WTC11 (cell line): Measurements from ENCODE around the gene LRMDA. TPM values are rescaled to one million over a fixed set of nuclear protein-coding genes. Genes with fewer than 3 reads are reported as not detected.

Experiments used
- ATAC-seq: fragments of 200-7000 bp; cut with Tn5 transposase; 2 replicates; pipeline ENCODE4 v1.10.0; 2021; ENCODE audit warnings: mild to moderate bottlenecking, moderate library complexity
- CTCF ChIA-PET: fragments of 300-600 bp; sonication (Branson Sonifier 250); formaldehyde crosslinking; loops from one replicate; lab custom pipeline; 2021; ENCODE audit warnings: antibody characterized with exemption; lab: Charles Lee
- POLR2A ChIA-PET: fragments of 350-600 bp; sonication (Branson Sonifier 250); formaldehyde crosslinking; loops from one replicate; lab custom pipeline; 2021; ENCODE audit warnings: antibody characterized with exemption; lab: Charles Lee
- DNase-seq: peaks from one replicate; pipeline ENCODE4 v3.0.0; 2021; ENCODE audit warnings: low spot score
- H3K27ac Mint-ChIP-seq: 2 replicates; pipeline ENCODE4 v1.8.0; 2021; ENCODE audit warnings: mixed read lengths
- H3K27me3 Mint-ChIP-seq: 2 replicates; pipeline ENCODE4 v1.8.0; 2021; ENCODE audit warnings: low read depth, mild to moderate bottlenecking, moderate library complexity, mixed read lengths
- H3K36me3 Mint-ChIP-seq: 2 replicates; pipeline ENCODE4 v1.8.0; 2021; ENCODE audit warnings: mixed read lengths
- H3K4me1 Mint-ChIP-seq: 2 replicates; pipeline ENCODE4 v1.8.0; 2022; ENCODE audit warnings: mixed read lengths
- H3K4me3 Mint-ChIP-seq: 2 replicates; pipeline ENCODE4 v1.8.0; 2021; ENCODE audit warnings: mild to moderate bottlenecking, moderate library complexity, mixed read lengths
- H3K9me3 Mint-ChIP-seq: 2 replicates; pipeline ENCODE4 v1.8.0; 2021; ENCODE audit warnings: mixed read lengths
- ATF1 ChIP-seq: sonication (generic); formaldehyde crosslinking; IDR thresholded peaks from 2 replicates; pipeline ENCODE4 v1.8.1; 2023; ENCODE audit warnings: mild to moderate bottlenecking, moderate library complexity, missing genetic modification reagents
- CBFB ChIP-seq: sonication (generic); formaldehyde crosslinking; IDR thresholded peaks from 2 replicates; pipeline ENCODE4 v1.8.1; 2022; ENCODE audit warnings: mild to moderate bottlenecking, low read depth, missing genetic modification reagents
- CREM ChIP-seq: sonication (generic); formaldehyde crosslinking; IDR thresholded peaks from 2 replicates; pipeline ENCODE4 v1.8.1; 2022; ENCODE audit warnings: mild to moderate bottlenecking, missing genetic modification reagents, moderate library complexity
- E2F1 ChIP-seq: sonication (generic); formaldehyde crosslinking; IDR thresholded peaks from 2 replicates; pipeline ENCODE4 v1.8.0; 2022; ENCODE audit warnings: mild to moderate bottlenecking, missing genetic modification reagents
- ETV6 ChIP-seq: sonication (generic); formaldehyde crosslinking; IDR thresholded peaks from 2 replicates; pipeline ENCODE4 v1.8.1; 2022; ENCODE audit warnings: mild to moderate bottlenecking, missing genetic modification reagents
- FOXJ3 ChIP-seq: sonication (generic); formaldehyde crosslinking; IDR thresholded peaks from 2 replicates; pipeline ENCODE4 v1.9.0; 2021; ENCODE audit warnings: missing genetic modification reagents, mild to moderate bottlenecking, borderline replicate concordance
- GTF2I ChIP-seq: fragments of 250-450 bp; sonication (Bioruptor Pico); conservative IDR thresholded peaks from 2 replicates; pipeline ENCODE4 v1.4.0; 2021; ENCODE audit warnings: mild to moderate bottlenecking
- IRF2 ChIP-seq: sonication (generic); formaldehyde crosslinking; IDR thresholded peaks from 2 replicates; pipeline ENCODE4 v1.8.0; 2022; ENCODE audit warnings: low read depth, missing genetic modification reagents, borderline replicate concordance
- JAZF1 ChIP-seq: fragments of 250-450 bp; sonication (Bioruptor Pico); IDR thresholded peaks from 2 replicates; pipeline ENCODE4 v1.9.0; 2021; ENCODE audit warnings: moderate library complexity, mild to moderate bottlenecking, inconsistent platforms
- JUN ChIP-seq: sonication (generic); formaldehyde crosslinking; IDR thresholded peaks from 2 replicates; pipeline ENCODE4 v1.8.0; 2023; ENCODE audit warnings: mild to moderate bottlenecking, missing genetic modification reagents
- NFYB ChIP-seq: sonication (generic); formaldehyde crosslinking; conservative IDR thresholded peaks from 2 replicates; pipeline ENCODE4 v1.8.0; 2022; ENCODE audit warnings: low read depth, missing genetic modification reagents
- NR3C1 ChIP-seq: sonication (generic); formaldehyde crosslinking; conservative IDR thresholded peaks from 2 replicates; pipeline ENCODE4 v1.8.1; 2023; ENCODE audit warnings: low read depth, mild to moderate bottlenecking, missing genetic modification reagents
- RORB ChIP-seq: fragments of 250-450 bp; sonication (Bioruptor Pico); IDR thresholded peaks from 2 replicates; pipeline ENCODE4 v1.9.0; 2021; ENCODE audit warnings: mild to moderate bottlenecking
- SMAD3 ChIP-seq: sonication (generic); formaldehyde crosslinking; IDR thresholded peaks from 2 replicates; pipeline ENCODE4 v1.8.0; 2022; ENCODE audit warnings: missing genetic modification reagents, mild to moderate bottlenecking, borderline replicate concordance
- SOX15 ChIP-seq: fragments of 250-450 bp; sonication (Bioruptor Pico); IDR thresholded peaks from 2 replicates; pipeline ENCODE4 v1.9.0; 2021; ENCODE audit warnings: mild to moderate bottlenecking
- STAT6 ChIP-seq: sonication (generic); formaldehyde crosslinking; conservative IDR thresholded peaks from 2 replicates; pipeline ENCODE4 v1.8.1; 2023; ENCODE audit warnings: mild to moderate bottlenecking, low read depth, missing genetic modification reagents, moderate library complexity
- TEAD1 ChIP-seq: sonication (generic); formaldehyde crosslinking; IDR thresholded peaks from 2 replicates; pipeline ENCODE4 v1.8.0; 2022; ENCODE audit warnings: mild to moderate bottlenecking, missing genetic modification reagents
- TEAD4 ChIP-seq: sonication (generic); formaldehyde crosslinking; IDR thresholded peaks from 2 replicates; pipeline ENCODE4 v1.8.0; 2022; ENCODE audit warnings: mild to moderate bottlenecking, missing genetic modification reagents
- USF2 ChIP-seq: sonication (generic); formaldehyde crosslinking; IDR thresholded peaks from 2 replicates; pipeline ENCODE4 v1.8.1; 2023; ENCODE audit warnings: mild to moderate bottlenecking, missing genetic modification reagents, moderate library complexity
- ZMAT4 ChIP-seq: fragments of 250-450 bp; sonication (Bioruptor Pico); IDR thresholded peaks from 2 replicates; pipeline ENCODE4 v1.9.0; 2021; ENCODE audit warnings: mild to moderate bottlenecking
- ZNF121 ChIP-seq: sonication (generic); formaldehyde crosslinking; IDR thresholded peaks from 2 replicates; pipeline ENCODE4 v1.8.0; 2023; ENCODE audit warnings: missing genetic modification reagents
- ZNF232 ChIP-seq: sonication (generic); formaldehyde crosslinking; IDR thresholded peaks from 2 replicates; pipeline ENCODE4 v1.8.0; 2022; ENCODE audit warnings: mild to moderate bottlenecking, missing genetic modification reagents
- ZNF423 ChIP-seq: fragments of 250-450 bp; sonication (Bioruptor Pico); IDR thresholded peaks from 2 replicates; pipeline ENCODE4 v2.1.2; 2022; ENCODE audit warnings: mild to moderate bottlenecking, moderate library complexity
- ZNF425 ChIP-seq: fragments of 250-450 bp; sonication (Bioruptor Pico); conservative IDR thresholded peaks from 2 replicates; pipeline ENCODE4 v1.9.0; 2021; ENCODE audit warnings: mild to moderate bottlenecking
- total RNA-seq: library from RNA; stranded (reverse); gene quantifications from 3 replicates; pipeline ENCODE4 v1.2.3, GENCODE V29; 2021

Gene LRMDA
- total RNA-seq, 1 experiment from 2014 or later = 0.92 TPM

- ATAC-seq (no peak), DNase-seq (no peak)
- no peak overlapping the region for H3K27ac Mint-ChIP-seq
- TF ChIP-seq ZMAT4 (CRISPR knock-in tag) = no peak
- no peak for TF ChIP-seq ZNF232 (CRISPR knock-in tag)
- TF ChIP-seq GTF2I = no peak
- TF ChIP-seq ZNF423 (CRISPR knock-in tag) = no peak
- TF ChIP-seq TEAD4 (CRISPR knock-in tag) = no peak
- TF ChIP-seq ATF1 (CRISPR knock-in tag) = no peak
- no peak for TF ChIP-seq JUN
- no peak for TF ChIP-seq IRF2 (CRISPR knock-in tag)
- ChIA-PET CTCF (interaction anchor here (1.0 kb wide), 1 partner anchor 11 kb away, joined by 3 read pairs; no protein-coding TSS in a partner anchor), POLR2A (no interaction called here)
- peaks cover 21% of the 10 kb centered on the region for H3K4me1 Mint-ChIP-seq
- peaks cover 6% of the 10 kb centered on the region for H3K27me3 Mint-ChIP-seq
- H3K4me3 Mint-ChIP-seq = no peak overlapping the region
- no peaks in the 10 kb centered on the region; the same call in none of the 2 replicates for H3K36me3 Mint-ChIP-seq
- H3K9me3 Mint-ChIP-seq = peaks cover 10% of the 10 kb centered on the region
These were observed 729.8 kb downstream of the LRMDA start for GRCh38 chr10:76161301-76161582.

- ATAC-seq = no peak
- no peak overlapping the region for H3K27ac Mint-ChIP-seq
- peaks cover 7% of the 10 kb centered on the region for H3K27me3 Mint-ChIP-seq
- peaks cover 21% of the 10 kb centered on the region for H3K9me3 Mint-ChIP-seq
- TF ChIP-seq RORB (CRISPR knock-in tag) = no peak
- TF ChIP-seq CREM (CRISPR knock-in tag) = no peak
- TF ChIP-seq E2F1 = no peak
- no peak for TF ChIP-seq SOX15
- no peak for TF ChIP-seq SMAD3 (CRISPR knock-in tag)
- TF ChIP-seq CBFB (CRISPR knock-in tag) = no peak
- TF ChIP-seq, all 79 proteins: peak for 0
- Mint-ChIP-seq H3K4me3 (no peak overlapping the region), H3K36me3 (peaks cover 6% of the 10 kb centered on the region), H3K4me1 (peaks cover 2% of the 10 kb centered on the region; the same call in 1 of the 2 replicates)
- no peak for DNase-seq
- ChIA-PET CTCF (interaction anchor here (0.6 kb wide), 1 partner anchor 350 kb away, joined by 3 read pairs; no protein-coding TSS in a partner anchor), POLR2A (no interaction called here)
These were observed 737.0 kb downstream of the LRMDA start for GRCh38 chr10:76168437-76168836.

GRCh38 chr10:76169246-76169645 is 737.8 kb downstream of the LRMDA start:
- Mint-ChIP-seq H3K27ac (no peak overlapping the region), H3K4me3 (no peak overlapping the region), H3K4me1 (peaks cover 2% of the 10 kb centered on the region; the same call in 1 of the 2 replicates), H3K27me3 (peaks cover 7% of the 10 kb centered on the region), H3K9me3 (peaks cover 21% of the 10 kb centered on the region), H3K36me3 (peaks cover 6% of the 10 kb centered on the region)
- POLR2A ChIA-PET = no interaction called here
- DNase-seq (no peak), ATAC-seq (no peak)
- CTCF ChIA-PET = interaction anchor here (0.6 kb wide), 1 partner anchor 349 kb away, joined by 3 read pairs; no protein-coding TSS in a partner anchor
- TF ChIP-seq JUN (no peak), NFYB (CRISPR knock-in tag) (no peak), TEAD1 (CRISPR knock-in tag) (no peak), STAT6 (CRISPR knock-in tag) (no peak), FOXJ3 (CRISPR knock-in tag) (no peak), USF2 (CRISPR knock-in tag) (no peak), ZNF423 (CRISPR knock-in tag) (no peak), ETV6 (CRISPR knock-in tag) (no peak), CREM (CRISPR knock-in tag) (no peak), JAZF1 (no peak), ZNF425 (CRISPR knock-in tag) (no peak), ZNF121 (CRISPR knock-in tag) (no peak), NR3C1 (CRISPR knock-in tag) (no peak)
